Vagina (tissue), 2 donors: ENCODE data around the gene TBX18.

Experiments used
- POLR2A ChIP-seq, 2 donors: fragments of 450-650 bp; IDR thresholded peaks; one replicate each; pipeline ENCODE4 v1.6.1; 2017; ENCODE audit warnings: antibody characterized with exemption in 2 of 2, mild to moderate bottlenecking in 2 of 2, moderate library complexity in 2 of 2
- POLR2AphosphoS5 ChIP-seq, 2 donors: sonication (generic); formaldehyde crosslinking; IDR thresholded peaks; one replicate each; pipeline ENCODE4 v1.9.0; 2017; ENCODE audit warnings: antibody characterized with exemption in 2 of 2, mild to moderate bottlenecking in 2 of 2, low read depth in 1 of 2; ENCODE audit not compliant: insufficient read depth in 1 of 2
- TF ChIP-seq, protein P1 (sequence below), 3 experiments: fragments of 450-650 bp in 2 of 3; fragments of 200-600 bp in 1 of 3; sonication (generic) in 1 of 3; IDR thresholded peaks; one replicate each; pipeline ENCODE4 v1.5.1; 2017 to 2019; ENCODE audit warnings: antibody characterized with exemption in 3 of 3, mild to moderate bottlenecking in 2 of 3, moderate library complexity in 2 of 3

DNA sequence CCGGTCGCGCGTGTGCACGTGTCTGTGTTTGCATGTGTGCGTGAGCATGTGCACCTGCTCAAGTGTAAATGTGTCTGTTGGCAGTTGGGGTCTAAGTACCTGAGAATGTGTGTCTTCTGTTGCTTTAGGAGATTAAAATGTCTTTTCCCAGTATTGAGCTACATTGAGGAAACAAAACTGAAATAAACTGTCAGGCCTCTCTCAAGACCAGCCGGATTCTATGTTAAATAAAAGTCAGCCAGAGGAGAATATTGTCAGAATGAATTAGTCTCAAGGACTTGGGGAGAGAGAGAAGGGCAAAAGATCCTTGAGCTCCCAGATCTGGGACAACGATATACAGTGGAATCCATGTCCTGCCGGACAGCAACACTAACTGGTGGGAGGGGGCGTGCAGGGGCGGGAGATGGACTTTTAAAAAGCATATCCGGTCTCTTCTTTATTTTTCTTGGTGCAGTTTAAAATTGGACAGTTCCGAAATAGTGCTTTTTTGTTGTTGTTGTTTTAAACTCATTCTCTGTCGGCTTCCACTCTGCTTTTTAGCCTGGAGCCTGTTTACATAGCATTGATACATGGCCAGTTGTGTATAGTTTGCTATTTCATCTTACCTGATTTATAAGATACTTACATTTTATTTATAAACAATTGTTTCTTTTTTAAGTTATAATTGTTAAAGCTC is 3.3 kb upstream of the TBX18 start:
- TF ChIP-seq, protein P1, sequence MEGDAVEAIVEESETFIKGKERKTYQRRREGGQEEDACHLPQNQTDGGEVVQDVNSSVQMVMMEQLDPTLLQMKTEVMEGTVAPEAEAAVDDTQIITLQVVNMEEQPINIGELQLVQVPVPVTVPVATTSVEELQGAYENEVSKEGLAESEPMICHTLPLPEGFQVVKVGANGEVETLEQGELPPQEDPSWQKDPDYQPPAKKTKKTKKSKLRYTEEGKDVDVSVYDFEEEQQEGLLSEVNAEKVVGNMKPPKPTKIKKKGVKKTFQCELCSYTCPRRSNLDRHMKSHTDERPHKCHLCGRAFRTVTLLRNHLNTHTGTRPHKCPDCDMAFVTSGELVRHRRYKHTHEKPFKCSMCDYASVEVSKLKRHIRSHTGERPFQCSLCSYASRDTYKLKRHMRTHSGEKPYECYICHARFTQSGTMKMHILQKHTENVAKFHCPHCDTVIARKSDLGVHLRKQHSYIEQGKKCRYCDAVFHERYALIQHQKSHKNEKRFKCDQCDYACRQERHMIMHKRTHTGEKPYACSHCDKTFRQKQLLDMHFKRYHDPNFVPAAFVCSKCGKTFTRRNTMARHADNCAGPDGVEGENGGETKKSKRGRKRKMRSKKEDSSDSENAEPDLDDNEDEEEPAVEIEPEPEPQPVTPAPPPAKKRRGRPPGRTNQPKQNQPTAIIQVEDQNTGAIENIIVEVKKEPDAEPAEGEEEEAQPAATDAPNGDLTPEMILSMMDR (IDR thresholded peaks at IDR 0.05) = no peak
- TF ChIP-seq POLR2AphosphoS5 (IDR thresholded peaks at IDR 0.05; ENCODE audit: insufficient read depth in 1 of 2, low read depth in 1 of 2) = no peak
- TF ChIP-seq POLR2A (IDR thresholded peaks at IDR 0.05) = no peak
